IMR-90 (cell line): ENCODE data around the gene AXIN1. TPM values are rescaled to one million over a fixed set of nuclear protein-coding genes. Genes with fewer than 3 reads are reported as not detected.

Experiments used
- ATAC-seq: fragments of 200-7000 bp; cut with Tn5 transposase; 2 replicates; pipeline ENCODE4 v1.9.1; 2020; ENCODE audit warnings: low read depth, mild to moderate bottlenecking, moderate library complexity
- BruUV-seq: library from RNA; stranded (reverse); fragments of 400-500 nt; replicated peaks from 2 replicates; lab custom pipeline; 2021; lab: Mats Ljungman, UMichigan
- CTCF ChIA-PET: fragments of 300-600 bp; formaldehyde crosslinking; extraction: SDS; loops from one replicate; lab custom pipeline; 2021; ENCODE audit warnings: antibody characterized with exemption; lab: Yijun Ruan, JAX
- POLR2A ChIA-PET: fragments of 300-600 bp; sonication (Branson Sonifier 250); formaldehyde crosslinking; loops from one replicate; lab custom pipeline; 2022; ENCODE audit warnings: antibody characterized with exemption; ENCODE audit not compliant: unreplicated experiment; lab: Charles Lee
- DNase-seq: peaks from one replicate; pipeline ENCODE4 v3.0.0; 2013
- H2AFZ ChIP-seq: replicated peaks from 2 replicates; pipeline ENCODE3; 2013; ENCODE audit warnings: low read length, mild to moderate bottlenecking; ENCODE audit not compliant: poor library complexity
- H2AK5ac ChIP-seq: 2 replicates; pipeline ENCODE4 v1.6.1; 2013; ENCODE audit warnings: low read depth, low read length, inconsistent platforms
- H2AK9ac ChIP-seq: replicated peaks from 2 replicates; pipeline ENCODE3; 2013; ENCODE audit warnings: mild to moderate bottlenecking, low read depth, low read length, moderate library complexity; ENCODE audit not compliant: poor library complexity
- H2BK120ac ChIP-seq: 2 replicates; pipeline ENCODE4 v1.6.1; 2013; ENCODE audit warnings: low read depth, low read length, inconsistent platforms
- H2BK15ac ChIP-seq: 3 replicates; pipeline ENCODE4 v1.6.1; 2013; ENCODE audit warnings: low read depth, low read length, inconsistent platforms
- H2BK20ac ChIP-seq: 2 replicates; pipeline ENCODE4 v1.6.1; 2013; ENCODE audit warnings: low read depth, mild to moderate bottlenecking, inconsistent platforms, low read length, moderate library complexity
- H2BK5ac ChIP-seq: 2 replicates; pipeline ENCODE4 v1.6.1; 2013; ENCODE audit warnings: mild to moderate bottlenecking, low read depth, low read length, inconsistent platforms; ENCODE audit not compliant: poor library complexity, severe bottlenecking
- H3K14ac ChIP-seq: replicated peaks from 2 replicates; pipeline ENCODE4 v1.6.1; 2013; ENCODE audit warnings: low read depth, low read length, inconsistent platforms
- H3K18ac ChIP-seq: 2 replicates; pipeline ENCODE4 v1.6.1; 2013; ENCODE audit warnings: low read depth, low read length, control low read depth
- H3K23ac ChIP-seq: 2 replicates; pipeline ENCODE4 v1.6.1; 2013; ENCODE audit warnings: low read depth, low read length, inconsistent platforms
- H3K27ac ChIP-seq: 2 replicates; pipeline ENCODE4 v1.5.1; 2013; ENCODE audit warnings: mild to moderate bottlenecking, control low read depth, low read length; ENCODE audit not compliant: insufficient read depth
- H3K27me3 ChIP-seq: 2 replicates; pipeline ENCODE4 v1.6.1; 2013; ENCODE audit warnings: low read length; ENCODE audit not compliant: control insufficient read depth, insufficient read depth
- H3K36me3 ChIP-seq: 2 replicates; pipeline ENCODE4 v1.6.1; 2013; ENCODE audit warnings: low read length, mixed read lengths; ENCODE audit not compliant: control insufficient read depth, insufficient read depth
- H3K4ac ChIP-seq: 2 replicates; pipeline ENCODE4 v1.6.1; 2013; ENCODE audit warnings: low read depth, low read length, inconsistent platforms
- H3K4me1 ChIP-seq: 2 replicates; pipeline ENCODE4 v1.6.1; 2013; ENCODE audit warnings: low read length, mixed read lengths; ENCODE audit not compliant: control insufficient read depth, insufficient read depth
- H3K4me2 ChIP-seq: 2 replicates; pipeline ENCODE4 v1.6.1; 2013; ENCODE audit warnings: low read depth, mild to moderate bottlenecking, control low read depth, low read length, moderate library complexity
- H3K4me3 ChIP-seq: 2 replicates; pipeline ENCODE4 v1.5.1; 2013; ENCODE audit warnings: low read depth, mild to moderate bottlenecking, control low read depth, low read length, moderate library complexity; ENCODE audit not compliant: insufficient read depth
- H3K56ac ChIP-seq: 2 replicates; pipeline ENCODE4 v1.6.1; 2013; ENCODE audit warnings: low read length, inconsistent platforms; ENCODE audit not compliant: insufficient read depth; ENCODE audit errors: extremely low read depth
- H3K79me1 ChIP-seq, 2 experiments: 2 replicates each; pipeline ENCODE4 v1.6.1; 2013; ENCODE audit warnings: low read length in 2 of 2, inconsistent platforms in 1 of 2, low read depth in 1 of 2
- H3K9ac ChIP-seq: 2 replicates; pipeline ENCODE4 v1.6.1; 2013; ENCODE audit warnings: low read depth, low read length, control low read depth
- H3K9me1 ChIP-seq: 2 replicates; pipeline ENCODE4 v1.6.1; 2013; ENCODE audit warnings: low read length, inconsistent platforms; ENCODE audit not compliant: insufficient read depth
- H3K9me3 ChIP-seq: 2 replicates; pipeline ENCODE4 v1.6.1; 2013; ENCODE audit warnings: low read length; ENCODE audit not compliant: control insufficient read depth, insufficient read depth
- H4K20me1 ChIP-seq: 2 replicates; pipeline ENCODE4 v1.6.1; 2013; ENCODE audit warnings: low read length, inconsistent platforms; ENCODE audit not compliant: insufficient read depth
- H4K5ac ChIP-seq: 2 replicates; pipeline ENCODE4 v1.6.1; 2013; ENCODE audit warnings: mild to moderate bottlenecking, low read depth, low read length, control low read depth
- H4K8ac ChIP-seq, 2 experiments: 2 replicates each; pipeline ENCODE4 v1.6.1; 2013; ENCODE audit warnings: low read depth in 2 of 2, low read length in 2 of 2, control low read depth in 1 of 2, inconsistent platforms in 1 of 2
- H4K91ac ChIP-seq: 2 replicates; pipeline ENCODE4 v1.6.1; 2013; ENCODE audit warnings: low read depth, low read length, inconsistent platforms; ENCODE audit not compliant: insufficient read depth
- MAFK ChIP-seq: IDR thresholded peaks from 2 replicates; pipeline ENCODE4 v1.6.1; 2012; ENCODE audit warnings: low read depth, low read length, improper control_type of control experiment
- MAZ ChIP-seq: IDR thresholded peaks from 2 replicates; pipeline ENCODE4 v1.6.1; 2012; ENCODE audit warnings: low read depth, mild to moderate bottlenecking, low read length, improper control_type of control experiment, moderate library complexity, borderline replicate concordance
- MXI1 ChIP-seq: IDR thresholded peaks from 2 replicates; pipeline ENCODE4 v1.6.1; 2012; ENCODE audit warnings: low read depth, mild to moderate bottlenecking, low read length, moderate library complexity, borderline replicate concordance
- NFE2L2 ChIP-seq: fragments of 150-350 bp; IDR thresholded peaks from 2 replicates; pipeline ENCODE4 v1.6.1; 2016; ENCODE audit warnings: low read depth, mild to moderate bottlenecking, low read length
- RAD21 ChIP-seq: IDR thresholded peaks from 2 replicates; pipeline ENCODE4 v1.6.1; 2012; ENCODE audit warnings: low read length, improper control_type of control experiment
- SMC3 ChIP-seq: fragments of 150-350 bp; IDR thresholded peaks from 2 replicates; pipeline ENCODE4 v1.6.1; 2016; ENCODE audit warnings: low read depth, mild to moderate bottlenecking, antibody characterized with exemption, low read length, moderate library complexity
- USF2 ChIP-seq: fragments of 150-350 bp; IDR thresholded peaks from 2 replicates; pipeline ENCODE4 v1.6.1; 2017; ENCODE audit warnings: mild to moderate bottlenecking, antibody characterized with exemption, low read length, low read depth
- WGBS, 2 experiments: methylation state at CpG; one replicate each; pipeline versions ENCODE4 v1.1.5 to v1.1.7; 2013; ENCODE audit warnings: missing lambda C conversion rate in 2 of 2; ENCODE audit not compliant: insufficient read length in 1 of 2; ENCODE audit errors: extremely low coverage in 2 of 2; 5-methylcytosine and 5-hydroxymethylcytosine counted together
- dilution Hi-C: fragments of 300-500 bp; cut with HindIII; formaldehyde crosslinking; loops from one replicate; pipeline ENCODE4 v1.14.3; 2018; ENCODE audit warnings: low sequenced_read_pairs; ENCODE audit not compliant: unreplicated experiment
- in situ Hi-C: fragments of 300-500 bp; cut with MboI; formaldehyde crosslinking; loops from 3 replicates; pipeline ENCODE4 v1.14.3; 2019; ENCODE audit warnings: low sequenced_read_pairs, inconsistent platforms, mixed read lengths
- intact Hi-C: fragments of 100-400 bp; cut with micrococcal nuclease; formaldehyde crosslinking; loops from 2 replicates; pipeline ENCODE4 v1.10.0; 2022
- polyA plus RNA-seq, 3 experiments: library from polyadenylated mRNA; depleted of rRNA; stranded (reverse); fragments of >200 nt; gene quantifications; 2 replicates each; pipeline ENCODE4 v1.2.3, GENCODE V29; 2012; ENCODE audit warnings: low replicate concordance in 1 of 3
- total RNA-seq: library from RNA; depleted of rRNA; stranded (reverse); fragments of >200 nt; gene quantifications from 2 replicates; pipeline ENCODE4 v1.2.3, GENCODE V29; 2012

AXIN1 gene
- total and polyA plus RNA-seq, 2 of the 4 experiments (the other 2 are of a cell fraction) = 10.9 to 14.2 TPM

GRCh38 chr16:305916-306626 lies 46.5 kb downstream of the AXIN1 start:
- no peaks in the 10 kb centered on the region for H3K4me1 ChIP-seq
- no peak overlapping the region for H2AK9ac ChIP-seq
- no peak overlapping the region for H3K4ac ChIP-seq
- no peaks in the 10 kb centered on the region for H3K9me1 ChIP-seq
- ChIA-PET POLR2A (no interaction called here), CTCF (no interaction called here)
- H3K27me3 ChIP-seq = no peaks in the 10 kb centered on the region
- no peak overlapping the region for H3K4me3 ChIP-seq
- H3K18ac ChIP-seq = no peak overlapping the region
- H2BK5ac ChIP-seq = no peak overlapping the region
- no peaks in the 10 kb centered on the region for H3K9me3 ChIP-seq
- no peak overlapping the region for H3K9ac ChIP-seq
- no peak overlapping the region for H2BK15ac ChIP-seq
- no peak overlapping the region for H4K8ac ChIP-seq
- TF ChIP-seq RAD21 = no peak
- no peak for TF ChIP-seq NFE2L2
- no peak for TF ChIP-seq MXI1
- TF ChIP-seq SMC3 = no peak
- no peak for TF ChIP-seq MAFK
- no peak for TF ChIP-seq MAZ
- no peak for TF ChIP-seq USF2
- H3K36me3 ChIP-seq = peaks cover 38% of the 10 kb centered on the region
- H4K91ac ChIP-seq = no peak overlapping the region
- in situ Hi-C loops = no loop called here
- dilution Hi-C loops = no loop called here
- intact Hi-C loops = no loop called here
- H4K20me1 ChIP-seq = peaks cover 4% of the 10 kb centered on the region; the same call in 1 of the 2 replicates
- no peak overlapping the region for H3K23ac ChIP-seq
- H3K27ac ChIP-seq = no peak overlapping the region
- no peak overlapping the region for H2BK120ac ChIP-seq
- no peak overlapping the region for H4K5ac ChIP-seq
- H3K4me2 ChIP-seq = no peak overlapping the region
- H2BK20ac ChIP-seq = no peak overlapping the region
- no peak for ATAC-seq
- no peak overlapping the region for H2AFZ ChIP-seq
- H3K56ac ChIP-seq = no peak overlapping the region
- DNase-seq = no peak
- H3K14ac ChIP-seq = no peak overlapping the region
- WGBS, 2 experiments = 93% methylated on average over 6 of the region's 19 CpGs; no CpG with 5 or more reads in 1 of the 2 experiments
- no TSS peak for BruUV-seq
- H2AK5ac ChIP-seq = no peak overlapping the region
- H3K79me1 ChIP-seq = peaks cover 0 to 21% of the 10 kb centered on the region in 2 experiments; a peak in 3 of 4 replicates
